Progenitor cell of endocrine pancreas (in vitro differentiated cells): Measurements from ENCODE around the gene PPARGC1A. TPM values are rescaled to one million over a fixed set of nuclear protein-coding genes. Genes with fewer than 3 reads are reported as not detected.

Source experiments
- DNase-seq: peaks from one replicate; pipeline ENCODE4 v3.0.0; 2021; ENCODE audit warnings: low spot score; ENCODE audit not compliant: unreplicated experiment
- H3K27ac Mint-ChIP-seq: 2 replicates; pipeline ENCODE4 v1.8.0; 2021; ENCODE audit warnings: mild to moderate bottlenecking, moderate library complexity, mixed read lengths
- H3K27me3 Mint-ChIP-seq: 2 replicates; pipeline ENCODE4 v1.8.0; 2021; ENCODE audit warnings: mixed read lengths
- H3K36me3 Mint-ChIP-seq: 2 replicates; pipeline ENCODE4 v1.8.0; 2022; ENCODE audit warnings: mixed read lengths; ENCODE audit not compliant: insufficient read depth
- H3K4me1 Mint-ChIP-seq: 2 replicates; pipeline ENCODE4 v1.8.0; 2021; ENCODE audit warnings: low read depth, mixed read lengths
- H3K4me3 Mint-ChIP-seq: 2 replicates; pipeline ENCODE4 v1.8.0; 2021; ENCODE audit warnings: low read depth, mild to moderate bottlenecking, moderate library complexity, mixed read lengths
- H3K9me3 Mint-ChIP-seq: 2 replicates; pipeline ENCODE4 v1.8.0; 2021; ENCODE audit warnings: low read depth, mixed read lengths
- CTCF ChIP-seq: fragments of 200-600 bp; sonication (generic); IDR thresholded peaks from one replicate; pipeline ENCODE4 v1.5.0; 2021; ENCODE audit warnings: antibody characterized with exemption, mild to moderate bottlenecking; ENCODE audit not compliant: unreplicated experiment
- total RNA-seq: library from RNA; stranded (reverse); gene quantifications from 2 replicates; pipeline ENCODE4 v1.2.1, GENCODE V29; 2021

The PPARGC1A gene
- total RNA-seq, 1 donor from 2014 or later: 0.93 TPM

GRCh38 chr4:23839279-23839678 is 50.6 kb downstream of the PPARGC1A start:
- Mint-ChIP-seq H3K27me3 (peaks cover 16% of the 10 kb centered on the region), H3K36me3 (no peaks in the 10 kb centered on the region), H3K9me3 (peaks cover 3% of the 10 kb centered on the region), H3K4me3 (no peak overlapping the region), H3K27ac (no peak overlapping the region), H3K4me1 (peaks cover 28% of the 10 kb centered on the region)
- TF ChIP-seq CTCF: no peak
- DNase-seq: no peak

GRCh38 chr4:23838607-23839006 is 51.2 kb downstream of the PPARGC1A start:
- no peak for TF ChIP-seq CTCF
- Mint-ChIP-seq H3K4me3 (no peak overlapping the region), H3K36me3 (no peaks in the 10 kb centered on the region), H3K4me1 (peaks cover 28% of the 10 kb centered on the region), H3K9me3 (peaks cover 3% of the 10 kb centered on the region), H3K27me3 (peaks cover 16% of the 10 kb centered on the region), H3K27ac (no peak overlapping the region)
- no peak for DNase-seq

GRCh38 chr4:23838131-23838530 is 51.7 kb downstream of the PPARGC1A start:
- no peak for DNase-seq
- TF ChIP-seq CTCF: no peak
- Mint-ChIP-seq H3K9me3 (peaks cover 3% of the 10 kb centered on the region), H3K27me3 (peaks cover 20% of the 10 kb centered on the region), H3K27ac (no peak overlapping the region), H3K36me3 (no peaks in the 10 kb centered on the region), H3K4me3 (no peak overlapping the region), H3K4me1 (peaks cover 28% of the 10 kb centered on the region)

GRCh38 chr4:23837371-23837770 is 52.5 kb downstream of the PPARGC1A start:
- H3K27ac Mint-ChIP-seq: no peak overlapping the region
- H3K27me3 Mint-ChIP-seq: peaks cover 20% of the 10 kb centered on the region
- peaks cover 28% of the 10 kb centered on the region for H3K4me1 Mint-ChIP-seq
- peaks cover 3% of the 10 kb centered on the region for H3K9me3 Mint-ChIP-seq
- no peak for TF ChIP-seq CTCF
- DNase-seq: no peak
- no peaks in the 10 kb centered on the region for H3K36me3 Mint-ChIP-seq
- no peak overlapping the region for H3K4me3 Mint-ChIP-seq

- no peak for TF ChIP-seq CTCF
- H3K27me3 Mint-ChIP-seq: peaks cover 29% of the 10 kb centered on the region
- no peaks in the 10 kb centered on the region for H3K36me3 Mint-ChIP-seq
- H3K27ac Mint-ChIP-seq: peak overlapping the region; percentile 17
- peaks cover 3% of the 10 kb centered on the region for H3K9me3 Mint-ChIP-seq
- no peak overlapping the region for H3K4me3 Mint-ChIP-seq
- DNase-seq: no peak
- peaks cover 28% of the 10 kb centered on the region for H3K4me1 Mint-ChIP-seq
Measured at GRCh38 chr4:23835774-23836478, 53.9 kb downstream of the PPARGC1A start.
